Thyroid gland (tissue), 4 donors: ENCODE data around the gene DLGAP1. TPM values are rescaled to one million over a fixed set of nuclear protein-coding genes. Genes with fewer than 3 reads are reported as not detected.
"Not testable (repeated sequence)": the region's sequence is repeated elsewhere in the genome, so short reads cannot be mapped to it uniquely, and the experiment has no call there.

Experiments
- DNase-seq, 2 donors: peaks; one replicate each; pipeline ENCODE4 v3.0.0-alpha.2; 2019
- H3K27ac ChIP-seq, 3 donors: fragments of 200-600 bp; sonication (generic); 1 replicate in 2 of 3; 2 replicates in 1 of 3; pipeline ENCODE4 v1.5.1; 2016 to 2019; ENCODE audit warnings: mild to moderate bottlenecking in 1 of 3, moderate library complexity in 1 of 3
- H3K27me3 ChIP-seq: fragments of 200-600 bp; sonication (generic); one replicate; pipeline ENCODE4 v1.5.1; 2019
- H3K36me3 ChIP-seq, 2 donors: fragments of 200-600 bp; sonication (generic); one replicate each; pipeline ENCODE4 v1.5.1; 2016 to 2019
- H3K4me1 ChIP-seq, 2 donors: fragments of 200-600 bp; sonication (generic); one replicate each; pipeline ENCODE4 v1.5.1; 2017 to 2019
- H3K4me3 ChIP-seq, 3 donors: fragments of 200-600 bp; sonication (generic); replicated peaks in 1 of 3; 1 replicate in 2 of 3; 2 replicates in 1 of 3; pipeline ENCODE4 v1.5.1; 2016; ENCODE audit warnings: mild to moderate bottlenecking in 1 of 3
- H3K9me3 ChIP-seq: fragments of 200-600 bp; sonication (generic); one replicate; pipeline ENCODE4 v1.5.1; 2017
- CTCF ChIP-seq, 6 experiments: fragments of 200-600 bp in 3 of 6; fragments of 450-650 bp in 3 of 6; sonication (generic) in 3 of 6; IDR thresholded peaks; one replicate each; pipeline ENCODE4 v1.5.1; 2016 to 2019; ENCODE audit warnings: antibody characterized with exemption in 6 of 6, mild to moderate bottlenecking in 2 of 6, inconsistent platforms in 1 of 6, moderate library complexity in 1 of 6
- POLR2A ChIP-seq, 2 donors: fragments of 450-650 bp; IDR thresholded peaks; one replicate each; pipeline ENCODE4 v1.6.1; 2017; ENCODE audit warnings: antibody characterized with exemption in 2 of 2, mild to moderate bottlenecking in 2 of 2, moderate library complexity in 1 of 2
- whole genome bisulfite sequencing, 2 donors: methylation state at CpG; one replicate each; pipeline ENCODE4 v1.1.5; 2017; 5-methylcytosine and 5-hydroxymethylcytosine counted together
- intact Hi-C: fragments of 100-400 bp; cut with DNase I; formaldehyde crosslinking; loops from one replicate; pipeline ENCODE4 v1.15.1; 2023
- total RNA-seq, 4 donors: library from RNA; depleted of rRNA; stranded (reverse); fragments of >200 nt; gene quantifications; one replicate each; pipeline ENCODE4 v1.2.3, GENCODE V29; 2016

Gene DLGAP1
- total RNA-seq, 4 donors from 2014 or later: 0.25 to 2.7 (median 0.77) TPM

- intact Hi-C loops: no loop called here
- Histone ChIP-seq H3K36me3 (no peaks in the 10 kb centered on the region), H3K4me1 (no peaks in the 10 kb centered on the region), H3K4me3 (no peak overlapping the region), H3K9me3 (no peaks in the 10 kb centered on the region), H3K27ac (no peak overlapping the region), H3K27me3 (no peaks in the 10 kb centered on the region)
- TF ChIP-seq POLR2A (IDR thresholded peaks at IDR 0.05) (no peak), CTCF (IDR thresholded peaks at IDR 0.05) (no peak)
- no peak for DNase-seq
Measured at GRCh38 chr18:4063545-4063944, 391.6 kb downstream of the DLGAP1 start.

DNA sequence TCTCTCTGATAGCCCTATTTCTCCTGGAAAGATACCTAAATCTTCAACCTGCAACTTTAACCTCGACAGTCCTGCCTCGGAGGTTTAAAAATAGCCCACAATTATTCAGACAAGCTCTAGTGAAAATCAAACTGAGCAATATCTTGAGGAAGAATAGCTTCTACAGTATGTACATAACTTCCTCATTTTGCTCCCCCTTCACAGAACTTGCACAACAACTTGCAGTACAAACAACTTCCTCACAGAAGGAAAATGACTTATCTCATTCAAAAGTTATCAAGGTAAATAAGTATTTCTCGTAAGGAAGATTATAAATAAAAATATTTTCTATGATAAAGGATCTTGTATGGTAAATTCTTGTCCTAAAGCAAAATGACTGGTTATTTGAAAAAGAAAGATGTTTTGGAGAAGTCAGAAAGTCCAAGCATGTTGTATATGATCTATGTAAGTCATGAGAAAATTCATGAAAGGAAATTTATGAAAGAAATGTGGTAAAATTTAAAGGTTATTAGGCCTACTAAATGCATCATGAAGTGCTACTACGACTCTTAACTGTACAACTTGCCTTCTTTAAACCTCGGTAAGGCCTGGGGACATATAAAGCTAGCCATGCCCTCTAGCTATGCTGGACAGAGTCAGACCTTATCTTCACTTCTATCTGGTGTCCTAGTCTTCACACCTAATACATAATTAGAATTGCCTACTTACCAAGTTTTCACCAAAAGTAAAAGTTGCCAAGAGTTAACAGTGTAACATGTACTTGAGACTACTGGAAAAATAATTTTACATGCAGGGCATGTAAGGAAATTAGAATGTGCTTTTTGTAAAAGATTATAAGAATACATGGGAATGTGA, 394.5 kb downstream of the DLGAP1 start:
- no peaks in the 10 kb centered on the region for H3K27me3 ChIP-seq
- H3K4me1 ChIP-seq: no peaks in the 10 kb centered on the region
- 72 to 77% methylated on average over 5 of the region's 5 CpGs for WGBS, 2 donors
- no peak for TF ChIP-seq CTCF (IDR thresholded peaks at IDR 0.05)
- no peak for TF ChIP-seq POLR2A (IDR thresholded peaks at IDR 0.05)
- no peak overlapping the region for H3K4me3 ChIP-seq
- no peaks in the 10 kb centered on the region for H3K36me3 ChIP-seq
- intact Hi-C loops: no loop called here
- no peak for DNase-seq
- no peaks in the 10 kb centered on the region for H3K9me3 ChIP-seq
- H3K27ac ChIP-seq: no peak overlapping the region

GRCh38 chr18:4058179-4058578, 396.9 kb downstream of the DLGAP1 start:
- no peak for DNase-seq
- intact Hi-C loops: no loop called here
- H3K36me3 ChIP-seq: no peaks in the 10 kb centered on the region
- TF ChIP-seq POLR2A (IDR thresholded peaks at IDR 0.05) (no peak), CTCF (IDR thresholded peaks at IDR 0.05) (no peak)
- H3K4me3 ChIP-seq: no peak overlapping the region
- no peaks in the 10 kb centered on the region for H3K9me3 ChIP-seq
- no peak overlapping the region for H3K27ac ChIP-seq
- 74 to 81% methylated on average over 1 of the region's 1 CpG for WGBS, 2 donors
- no peaks in the 10 kb centered on the region for H3K4me1 ChIP-seq
- no peaks in the 10 kb centered on the region for H3K27me3 ChIP-seq

DNA sequence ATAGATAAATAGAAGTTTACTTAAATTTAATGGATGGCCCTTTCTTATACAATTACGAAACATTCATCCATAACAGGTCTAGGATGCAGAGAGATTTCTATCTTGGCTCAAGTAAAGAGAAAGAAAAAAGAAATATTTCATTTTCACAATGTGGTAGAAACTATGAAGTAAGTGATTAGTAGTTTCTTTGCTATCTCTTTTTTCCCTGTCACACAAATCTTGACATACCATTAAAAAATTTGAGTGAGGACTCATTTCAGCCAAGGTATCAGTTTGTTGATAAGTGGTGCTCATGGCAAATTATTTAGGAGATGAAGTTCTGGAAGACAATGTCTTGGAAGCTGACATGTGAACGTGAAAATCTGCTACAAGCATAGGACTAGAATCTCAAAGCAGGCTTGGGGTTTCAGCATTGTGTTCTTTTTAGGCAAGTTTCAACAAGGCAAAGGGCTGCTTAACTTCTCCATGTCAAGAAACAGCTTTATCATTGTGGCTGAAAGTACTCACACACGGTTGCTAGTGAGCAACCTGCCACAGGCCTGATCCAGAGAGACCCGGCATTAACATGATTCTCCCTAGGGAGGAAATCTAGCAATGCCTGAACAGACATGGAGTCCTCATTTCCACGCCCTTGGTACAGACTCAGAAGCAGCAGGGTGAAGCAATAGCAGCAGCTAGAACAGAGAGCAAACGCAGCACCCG, 414.6 kb downstream of the DLGAP1 start:
- no peaks in the 10 kb centered on the region for H3K4me1 ChIP-seq
- WGBS, 2 donors: 70 to 78% methylated on average over 7 of the region's 7 CpGs
- H3K36me3 ChIP-seq: no peaks in the 10 kb centered on the region
- TF ChIP-seq CTCF (IDR thresholded peaks at IDR 0.05): no peak
- TF ChIP-seq POLR2A (IDR thresholded peaks at IDR 0.05): no peak
- intact Hi-C loops: no loop called here
- no peaks in the 10 kb centered on the region for H3K27me3 ChIP-seq
- no peak overlapping the region for H3K4me3 ChIP-seq
- DNase-seq: no peak
- no peak overlapping the region for H3K27ac ChIP-seq
- H3K9me3 ChIP-seq: no peaks in the 10 kb centered on the region

GRCh38 chr18:4035521-4035920, 419.6 kb downstream of the DLGAP1 start:
- Histone ChIP-seq H3K27ac (no peak overlapping the region), H3K27me3 (no peaks in the 10 kb centered on the region), H3K4me3 (no peak overlapping the region), H3K36me3 (no peaks in the 10 kb centered on the region), H3K9me3 (no peaks in the 10 kb centered on the region), H3K4me1 (no peaks in the 10 kb centered on the region)
- TF ChIP-seq POLR2A (IDR thresholded peaks at IDR 0.05) (no peak), CTCF (IDR thresholded peaks at IDR 0.05) (no peak)
- 40 to 42% methylated on average over 6 of the region's 6 CpGs for whole genome bisulfite sequencing, 2 donors
- no peak for DNase-seq
- intact Hi-C loops: no loop called here

- H3K4me1 ChIP-seq, intact Hi-C loops, H3K4me3 ChIP-seq, H3K27me3 ChIP-seq, H3K9me3 ChIP-seq, H3K36me3 ChIP-seq, H3K27ac ChIP-seq, DNase-seq: not testable (repeated sequence)
- WGBS, 2 donors: 91 to 93% methylated on average over 4 of the region's 4 CpGs
Measured at GRCh38 chr18:4034815-4035214, 420.3 kb downstream of the DLGAP1 start.
